ENCODE measurements around the gene WDR59.

DNA sequence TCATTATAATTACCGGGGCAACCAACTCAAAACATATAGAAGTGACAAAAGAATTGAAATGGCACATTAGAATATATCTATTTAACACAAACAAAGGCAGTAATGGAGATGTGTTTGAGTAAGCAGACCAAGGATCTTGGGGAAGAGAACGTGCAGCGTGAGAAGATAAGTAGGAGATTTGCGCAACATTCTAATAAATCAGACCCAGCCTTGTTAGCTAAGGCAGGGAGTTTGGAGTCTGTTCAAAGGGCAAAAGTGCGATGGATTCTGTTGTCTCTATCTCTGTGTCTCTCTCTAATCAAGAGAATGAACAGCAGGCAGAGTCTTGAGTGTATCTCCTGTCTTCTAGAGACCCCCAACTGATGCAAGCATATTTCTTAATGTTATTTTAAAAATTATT lies 155.3 kb downstream of the WDR59 start:
- TF ChIP-seq POLR2A (IDR thresholded peaks at IDR 0.05) (no peak), CTCF (IDR thresholded peaks at IDR 0.05) (no peak)
